Hepatocyte (in vitro differentiated cells): ENCODE results near the gene PSMC5.

ENCODE experiments used
- CTCF ChIP-seq: fragments of 200-600 bp; sonication (generic); IDR thresholded peaks from 2 replicates; pipeline ENCODE4 v1.5.1; 2016; ENCODE audit warnings: antibody characterized with exemption, mild to moderate bottlenecking; ENCODE audit not compliant: poor library complexity
- EZH2 ChIP-seq: fragments of 200-600 bp; sonication (generic); IDR thresholded peaks from 2 replicates; pipeline ENCODE4 v1.6.1; 2016; ENCODE audit warnings: antibody characterized with exemption, mild to moderate bottlenecking, borderline replicate concordance
- EZH2phosphoT487 ChIP-seq: fragments of 200-600 bp; sonication (generic); IDR thresholded peaks from one replicate; pipeline ENCODE4 v1.6.1; 2018; ENCODE audit warnings: antibody characterized with exemption, mild to moderate bottlenecking, low read depth, moderate library complexity; ENCODE audit not compliant: unreplicated experiment, severe bottlenecking

GRCh38 chr17:63786117-63786516 lies 41.1 kb upstream of the PSMC5 start:
- TF ChIP-seq CTCF (no peak), EZH2 (no peak), EZH2phosphoT487 (no peak)
